IPS DF 4.7 (cell line): ENCODE measurements around the gene ACR.
A peak's percentile ranks its signal among the peaks of the same experiment; 100 is the strongest.
"Not testable (repeated sequence)": the region's sequence is repeated elsewhere in the genome, so short reads cannot be mapped to it uniquely, and the experiment has no call there.

Experiments used
- DNase-seq: peaks from one replicate; pipeline ENCODE4 v3.0.0-alpha.2; 2013; ENCODE audit warnings: low spot score; ENCODE audit errors: extremely low read depth

ACR gene

GRCh38 chr22:50731811-50732624, 6.0 kb upstream of the ACR start:
- DNase-seq: no peak

GRCh38 chr22:50732681-50733080, 5.3 kb upstream of the ACR start:
- no peak for DNase-seq

DNA sequence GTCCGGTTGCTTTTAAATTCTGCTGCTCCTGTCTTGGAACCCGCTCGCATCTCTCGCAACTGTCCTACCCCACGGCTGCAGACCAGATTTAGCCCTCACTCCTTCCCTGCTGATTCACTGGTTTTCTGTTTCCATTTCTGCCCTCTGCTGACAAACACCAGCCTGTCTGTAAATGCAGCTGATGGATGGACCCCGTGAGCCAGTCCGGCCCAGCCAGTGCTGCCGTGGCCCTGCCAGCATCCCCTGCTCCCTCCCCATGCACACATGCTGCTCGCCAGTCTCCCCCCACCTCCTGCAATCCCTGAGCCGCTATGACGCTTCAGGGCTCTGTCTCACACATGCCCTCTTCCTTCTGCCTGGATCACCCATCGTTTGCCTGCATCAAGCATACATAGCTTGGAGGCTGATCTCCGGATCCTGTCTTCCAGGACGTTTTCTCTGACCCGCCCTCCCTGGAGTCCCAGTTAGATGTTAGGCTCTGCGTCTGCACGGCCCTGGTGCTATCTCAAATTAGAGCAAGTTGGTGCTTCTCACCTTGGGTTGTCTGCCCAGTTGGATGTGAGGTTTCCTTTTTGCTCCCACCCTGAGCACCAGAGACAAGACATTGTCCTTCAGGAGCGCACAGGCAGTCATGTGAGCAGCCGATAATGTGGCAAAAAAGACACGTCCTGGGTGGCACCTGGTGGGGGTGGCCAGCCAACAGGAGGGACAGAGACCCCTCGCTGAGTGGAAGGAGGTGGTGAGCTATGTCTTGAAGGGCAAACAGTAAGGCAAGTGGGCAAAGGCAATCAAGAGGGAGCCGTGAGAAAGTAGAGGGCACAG, 4.3 kb upstream of the ACR start:
- no peak for DNase-seq

- DNase-seq: no peak
Observed at GRCh38 chr22:50734343-50734771, 3.6 kb upstream of the ACR start.

GRCh38 chr22:50734986-50735738, 2.8 kb upstream of the ACR start:
- no peak for DNase-seq

DNA sequence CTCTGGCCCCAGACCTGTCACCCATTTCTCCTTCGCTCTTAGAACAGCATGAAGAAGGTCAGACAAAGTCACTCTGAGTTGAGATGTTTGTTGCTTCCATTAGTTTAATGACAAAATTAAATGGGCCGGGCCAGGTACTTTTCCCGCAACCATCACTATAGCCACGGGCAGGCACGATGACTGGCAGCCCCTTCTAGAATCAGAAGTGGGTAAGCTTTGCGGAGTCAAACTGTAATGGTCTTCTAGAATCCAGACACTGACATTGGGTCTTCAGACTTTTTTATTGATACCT, 2.3 kb upstream of the ACR start:
- no peak for DNase-seq

DNA sequence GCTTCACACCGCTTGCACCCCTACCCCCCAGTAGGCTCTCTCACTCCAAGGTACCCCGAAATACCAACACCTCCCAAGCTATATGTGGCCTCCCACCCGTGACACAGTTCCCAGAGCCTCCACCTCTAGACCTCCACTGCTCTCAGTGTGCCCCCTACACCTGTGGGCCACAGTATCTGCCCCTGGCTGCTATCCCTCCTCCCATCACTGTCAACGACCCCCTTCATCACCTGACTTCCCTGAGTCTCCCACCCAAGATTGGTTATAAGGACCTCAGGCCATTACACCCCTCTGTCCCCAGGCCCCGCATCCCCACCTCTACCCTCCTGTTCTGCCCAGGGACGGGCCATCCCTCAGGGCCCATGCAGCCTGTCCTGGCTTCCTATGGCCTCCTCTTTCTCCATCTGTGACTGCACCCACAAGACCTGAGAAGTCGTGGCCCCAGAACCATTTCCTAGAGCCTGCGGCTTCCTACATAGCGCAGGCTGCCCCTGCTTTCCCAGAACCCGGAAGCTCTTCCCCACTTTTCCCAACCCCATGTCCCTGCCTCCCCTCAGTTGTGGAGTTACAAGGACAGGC, 734 bp downstream of the ACR start:
- DNase-seq: no peak

DNA sequence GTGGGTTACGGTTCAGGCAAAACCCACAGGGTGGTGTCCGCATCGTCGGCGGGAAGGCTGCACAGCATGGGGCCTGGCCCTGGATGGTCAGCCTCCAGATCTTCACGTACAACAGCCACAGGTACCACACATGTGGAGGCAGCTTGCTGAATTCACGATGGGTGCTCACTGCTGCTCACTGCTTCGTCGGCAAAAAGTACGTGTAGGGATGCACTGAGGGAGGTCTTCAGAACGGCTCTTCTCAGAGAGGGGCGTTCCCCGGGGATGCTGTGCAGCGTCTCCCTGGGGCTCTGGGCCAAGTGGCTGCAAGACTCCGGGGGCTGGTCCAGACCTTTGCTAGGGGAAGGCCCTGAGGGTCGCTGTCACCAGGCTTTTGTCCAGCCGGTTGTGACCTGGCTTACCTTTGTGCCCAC, 1.3 kb downstream of the ACR start:
- no peak for DNase-seq

DNA sequence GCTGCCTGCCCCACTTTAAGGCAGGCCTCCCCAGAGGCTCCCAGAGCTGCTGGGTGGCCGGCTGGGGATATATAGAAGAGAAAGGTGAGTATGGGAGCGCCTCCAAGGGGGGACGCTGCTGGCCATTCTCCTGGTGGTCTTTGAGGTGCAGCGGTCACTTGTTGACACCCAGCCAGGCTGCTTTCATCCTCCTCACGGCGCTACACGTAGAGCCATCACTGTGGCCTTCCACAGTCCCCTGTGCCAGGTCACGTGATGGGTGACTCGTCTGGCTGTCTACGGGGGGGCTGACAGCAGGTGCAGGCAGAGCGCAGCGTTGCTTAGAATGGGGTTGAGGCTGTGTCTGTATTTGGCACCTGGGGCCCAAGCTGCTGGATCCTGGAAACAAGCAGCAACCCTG, 1.9 kb downstream of the ACR start:
- no peak for DNase-seq

- not testable (repeated sequence) for DNase-seq
Observed at GRCh38 chr22:50740714-50741113, 2.7 kb downstream of the ACR start.

GRCh38 chr22:50744424-50744823, 6.4 kb downstream of the ACR start:
- DNase-seq: not testable (repeated sequence)

DNA sequence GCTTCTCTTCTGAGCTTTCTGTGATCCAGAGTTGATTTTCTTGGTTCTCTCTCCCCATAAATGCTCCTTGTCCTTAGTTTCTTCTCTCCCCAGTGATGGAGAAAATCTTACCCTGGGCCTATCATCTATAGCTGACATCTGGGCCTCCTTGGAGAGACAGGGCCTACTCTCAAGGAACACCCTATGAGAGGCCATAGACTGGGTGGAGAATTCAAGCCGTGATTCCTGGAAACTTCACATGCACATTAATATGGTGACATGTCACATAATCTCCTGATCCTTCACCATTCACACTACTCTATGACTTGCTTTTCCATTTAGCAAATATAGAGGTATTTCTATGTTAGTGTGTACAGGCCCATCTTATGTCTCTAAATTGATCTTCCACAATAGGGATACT, 9.5 kb downstream of the ACR start:
- DNase-seq: not testable (repeated sequence)

- DNase-seq: not testable (repeated sequence)
Observed at GRCh38 chr22:50748630-50749029, 10.6 kb downstream of the ACR start.

- DNase-seq: not testable (repeated sequence)
Observed at GRCh38 chr22:50749302-50750074, 11.5 kb downstream of the ACR start.

GRCh38 chr22:50755251-50755650, 17.2 kb downstream of the ACR start:
- DNase-seq: not testable (repeated sequence)

DNA sequence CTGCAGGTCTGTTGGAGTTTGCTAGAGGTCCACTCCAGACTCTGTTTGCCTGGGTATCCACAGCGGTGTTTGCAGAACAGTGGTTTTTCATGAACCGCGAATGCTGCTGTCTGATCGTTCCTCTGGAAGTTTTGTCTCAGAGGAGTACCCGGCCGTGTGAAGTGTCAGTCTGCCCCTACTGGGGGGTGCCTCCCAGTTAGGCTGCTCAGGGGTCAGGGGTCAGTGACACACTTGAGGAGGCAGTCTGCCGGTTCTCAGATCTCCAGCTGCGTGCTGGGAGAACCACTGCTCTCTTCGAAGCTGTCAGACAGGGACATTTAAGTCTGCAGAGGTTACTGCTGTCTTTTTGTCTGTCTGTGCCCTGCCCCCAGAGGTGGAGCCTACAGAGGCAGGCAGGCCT, 18.4 kb downstream of the ACR start:
- DNase-seq: not testable (repeated sequence)

- not testable (repeated sequence) for DNase-seq
Observed at GRCh38 chr22:50756949-50757491, 19.0 kb downstream of the ACR start.

- peak; percentile 9 for DNase-seq
Observed at GRCh38 chr22:50759597-50760341, 21.8 kb downstream of the ACR start.

DNA sequence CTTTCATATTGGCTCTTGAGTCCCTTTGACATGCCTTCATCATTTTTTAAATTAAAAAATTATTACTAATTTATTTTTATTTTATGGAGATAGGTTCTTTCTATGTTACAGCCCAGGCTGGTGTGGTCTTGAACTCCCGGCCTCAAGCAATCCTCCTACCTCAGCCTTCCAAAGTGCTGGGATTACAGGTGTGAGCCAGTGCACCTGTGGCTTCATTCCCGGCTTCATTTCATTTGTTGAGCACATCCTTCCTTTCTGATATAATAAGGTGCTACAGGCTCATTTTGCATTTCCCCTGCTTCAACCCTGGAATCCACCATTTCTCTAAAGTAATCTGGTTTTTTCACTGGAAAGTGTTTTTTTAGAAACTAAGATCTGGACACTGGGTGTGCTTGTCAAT, 23.8 kb downstream of the ACR start:
- not testable (repeated sequence) for DNase-seq

- not testable (repeated sequence) for DNase-seq
Observed at GRCh38 chr22:50764288-50764687, 26.3 kb downstream of the ACR start.
